ENCODE measurements around the gene SLC16A8. TPM values are rescaled to one million over a fixed set of nuclear protein-coding genes. Genes with fewer than 3 reads are reported as not detected.
A peak's percentile ranks its signal among the peaks of the same experiment; 100 is the strongest.

Gene SLC16A8
- total RNA-seq, 1 donor, result not detected

- H4K20me1 ChIP-seq (ENCODE audit: insufficient read depth, low read length), result no peaks in the 10 kb centered on the region
- no peaks in the 10 kb centered on the region for H3K27me3 ChIP-seq (ENCODE audit: insufficient read depth, low read length)
- no peaks in the 10 kb centered on the region for H3K79me2 ChIP-seq (ENCODE audit: insufficient read depth, low read length)
- TF ChIP-seq, protein P1, sequence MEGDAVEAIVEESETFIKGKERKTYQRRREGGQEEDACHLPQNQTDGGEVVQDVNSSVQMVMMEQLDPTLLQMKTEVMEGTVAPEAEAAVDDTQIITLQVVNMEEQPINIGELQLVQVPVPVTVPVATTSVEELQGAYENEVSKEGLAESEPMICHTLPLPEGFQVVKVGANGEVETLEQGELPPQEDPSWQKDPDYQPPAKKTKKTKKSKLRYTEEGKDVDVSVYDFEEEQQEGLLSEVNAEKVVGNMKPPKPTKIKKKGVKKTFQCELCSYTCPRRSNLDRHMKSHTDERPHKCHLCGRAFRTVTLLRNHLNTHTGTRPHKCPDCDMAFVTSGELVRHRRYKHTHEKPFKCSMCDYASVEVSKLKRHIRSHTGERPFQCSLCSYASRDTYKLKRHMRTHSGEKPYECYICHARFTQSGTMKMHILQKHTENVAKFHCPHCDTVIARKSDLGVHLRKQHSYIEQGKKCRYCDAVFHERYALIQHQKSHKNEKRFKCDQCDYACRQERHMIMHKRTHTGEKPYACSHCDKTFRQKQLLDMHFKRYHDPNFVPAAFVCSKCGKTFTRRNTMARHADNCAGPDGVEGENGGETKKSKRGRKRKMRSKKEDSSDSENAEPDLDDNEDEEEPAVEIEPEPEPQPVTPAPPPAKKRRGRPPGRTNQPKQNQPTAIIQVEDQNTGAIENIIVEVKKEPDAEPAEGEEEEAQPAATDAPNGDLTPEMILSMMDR (IDR thresholded peaks at IDR 0.05; ENCODE audit: extremely low read depth, low read depth, low read length), result peak; percentile 52
- peak; percentile 71 for DNase-seq (ENCODE audit: insufficient read length, low spot score, missing footprints)
- no peaks in the 10 kb centered on the region for H3K4me1 ChIP-seq (ENCODE audit: insufficient read depth, low read length)
- no peaks in the 10 kb centered on the region for H3K36me3 ChIP-seq (ENCODE audit: insufficient read depth, low read length)
- H3K9me3 ChIP-seq (ENCODE audit: low read depth, low read length), result no peaks in the 10 kb centered on the region
- no peak overlapping the region for H3K4me2 ChIP-seq (ENCODE audit: insufficient read depth, low read length)
- no peak overlapping the region for H2AFZ ChIP-seq (ENCODE audit: low read length)
- H3K4me3 ChIP-seq (ENCODE audit: insufficient read depth, low read length), result no peak overlapping the region
- no peak overlapping the region for H3K27ac ChIP-seq (ENCODE audit: low read depth, low read length)
These were observed 20.1 kb upstream of the SLC16A8 start for GRCh38 chr22:38104084-38104483.

- Histone ChIP-seq H4K20me1 (ENCODE audit: insufficient read depth, low read length) (no peaks in the 10 kb centered on the region), H3K27ac (ENCODE audit: low read depth, low read length) (no peak overlapping the region), H2AFZ (ENCODE audit: low read length) (no peak overlapping the region), H3K4me2 (ENCODE audit: insufficient read depth, low read length) (no peak overlapping the region), H3K27me3 (ENCODE audit: insufficient read depth, low read length) (no peaks in the 10 kb centered on the region), H3K4me1 (ENCODE audit: insufficient read depth, low read length) (no peaks in the 10 kb centered on the region), H3K79me2 (ENCODE audit: insufficient read depth, low read length) (no peaks in the 10 kb centered on the region), H3K4me3 (ENCODE audit: insufficient read depth, low read length) (no peak overlapping the region), H3K36me3 (ENCODE audit: insufficient read depth, low read length) (no peaks in the 10 kb centered on the region), H3K9me3 (ENCODE audit: low read depth, low read length) (no peaks in the 10 kb centered on the region)
- no peak for DNase-seq (ENCODE audit: insufficient read length, low spot score, missing footprints)
- TF ChIP-seq, protein P1 (IDR thresholded peaks at IDR 0.05; ENCODE audit: extremely low read depth, low read depth, low read length), result no peak
These were observed 19.7 kb upstream of the SLC16A8 start for GRCh38 chr22:38103641-38104040.

DNA sequence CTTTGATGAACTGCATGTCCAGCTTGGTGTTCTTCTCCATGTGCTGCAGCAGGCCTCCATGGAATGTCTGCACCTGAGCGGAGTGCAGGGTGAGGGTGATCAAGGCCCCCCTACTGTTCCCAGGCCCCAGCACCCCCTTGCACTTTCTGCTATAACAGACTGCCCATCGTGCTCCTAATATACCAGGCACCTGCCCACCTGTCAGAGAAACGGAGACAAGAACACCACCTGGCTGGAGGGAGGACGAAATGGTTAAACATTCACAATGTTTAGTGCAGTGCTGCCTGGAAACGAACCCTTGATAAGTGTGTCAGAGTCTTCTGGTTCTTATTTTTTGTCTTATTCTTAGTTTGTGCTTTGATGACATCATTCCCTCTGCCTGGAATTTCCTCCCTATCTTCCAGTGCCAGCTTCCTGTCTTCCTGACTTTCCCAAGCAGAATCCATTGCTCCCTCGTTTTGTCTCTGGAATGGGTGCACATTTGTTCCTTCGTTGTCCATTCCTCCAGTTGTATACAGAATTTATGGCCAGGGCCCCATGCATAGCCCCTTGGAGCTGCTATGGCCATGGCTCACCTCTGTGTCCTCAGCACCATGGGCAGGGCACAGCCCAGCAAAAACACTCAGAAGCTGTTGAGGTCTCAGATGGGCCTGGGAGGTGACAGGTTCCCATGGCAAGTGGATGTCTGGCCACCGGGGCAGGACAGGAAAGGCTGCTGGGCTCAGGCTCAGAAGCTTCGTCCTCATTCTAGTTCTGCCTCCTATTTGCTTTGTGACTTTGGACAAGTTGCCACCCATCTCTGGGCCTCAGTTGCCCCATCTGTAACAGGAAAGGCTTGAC lies 14.6 kb upstream of the SLC16A8 start:
- Histone ChIP-seq H3K79me2 (ENCODE audit: insufficient read depth, low read length) (no peaks in the 10 kb centered on the region), H3K4me2 (ENCODE audit: insufficient read depth, low read length) (no peak overlapping the region), H4K20me1 (ENCODE audit: insufficient read depth, low read length) (no peaks in the 10 kb centered on the region), H3K9me3 (ENCODE audit: low read depth, low read length) (no peaks in the 10 kb centered on the region), H3K36me3 (ENCODE audit: insufficient read depth, low read length) (no peaks in the 10 kb centered on the region), H3K27ac (ENCODE audit: low read depth, low read length) (no peak overlapping the region), H2AFZ (ENCODE audit: low read length) (peak overlapping the region; percentile 63), H3K27me3 (ENCODE audit: insufficient read depth, low read length) (no peaks in the 10 kb centered on the region), H3K4me3 (ENCODE audit: insufficient read depth, low read length) (no peak overlapping the region), H3K4me1 (ENCODE audit: insufficient read depth, low read length) (no peaks in the 10 kb centered on the region)
- TF ChIP-seq, protein P1 (IDR thresholded peaks at IDR 0.05; ENCODE audit: extremely low read depth, low read depth, low read length), result no peak
- DNase-seq (ENCODE audit: insufficient read length, low spot score, missing footprints), result peak; percentile 97

DNA sequence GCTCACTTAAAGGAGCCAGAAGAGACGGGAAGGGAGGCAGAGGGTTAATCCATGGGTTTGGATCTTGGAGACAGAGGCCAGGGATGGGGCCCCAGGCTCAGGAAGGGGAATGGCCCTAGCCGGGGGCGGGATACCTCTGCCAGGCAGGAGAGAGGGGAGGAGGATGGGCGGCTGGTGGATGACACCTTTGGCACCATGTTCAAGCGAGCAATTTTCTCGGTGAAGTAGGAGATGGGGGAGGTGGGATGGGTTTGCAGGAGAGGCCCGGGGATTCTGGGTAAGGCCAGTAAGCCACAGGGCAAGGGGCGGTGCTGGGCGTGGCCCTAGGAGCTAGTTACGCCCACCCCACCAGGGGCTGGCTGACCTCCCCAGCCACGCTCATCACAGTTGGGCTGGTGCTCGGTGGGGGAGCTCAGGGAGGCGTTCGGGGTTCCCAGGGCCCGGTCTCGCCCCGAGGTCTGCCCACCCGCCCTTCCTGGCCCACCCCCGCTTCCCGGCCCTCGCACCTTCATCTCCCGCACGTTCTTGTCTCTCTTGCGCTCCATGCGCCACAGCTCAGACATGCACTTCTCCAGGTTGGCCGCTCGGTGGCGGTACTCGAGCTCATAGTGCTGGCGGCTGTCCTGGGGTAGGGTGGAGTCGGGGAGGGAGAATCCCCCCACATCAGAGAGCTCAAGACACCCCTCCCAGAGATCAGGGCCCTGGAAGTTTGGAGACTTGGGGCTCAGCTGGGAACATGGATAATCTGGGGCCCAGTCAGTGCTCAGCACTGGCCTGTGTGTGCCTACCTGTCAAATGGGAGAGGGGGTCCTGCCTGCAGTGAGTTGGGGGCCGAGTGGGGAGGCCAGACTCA lies 13.8 kb upstream of the SLC16A8 start:
- H3K27me3 ChIP-seq (ENCODE audit: insufficient read depth, low read length), result no peaks in the 10 kb centered on the region
- no peak overlapping the region for H2AFZ ChIP-seq (ENCODE audit: low read length)
- H3K36me3 ChIP-seq (ENCODE audit: insufficient read depth, low read length), result no peaks in the 10 kb centered on the region
- H3K79me2 ChIP-seq (ENCODE audit: insufficient read depth, low read length), result no peaks in the 10 kb centered on the region
- H3K4me1 ChIP-seq (ENCODE audit: insufficient read depth, low read length), result no peaks in the 10 kb centered on the region
- DNase-seq (ENCODE audit: insufficient read length, low spot score, missing footprints), result peak; percentile 79
- no peaks in the 10 kb centered on the region for H4K20me1 ChIP-seq (ENCODE audit: insufficient read depth, low read length)
- H3K27ac ChIP-seq (ENCODE audit: low read depth, low read length), result no peak overlapping the region
- TF ChIP-seq, protein P1 (IDR thresholded peaks at IDR 0.05; ENCODE audit: extremely low read depth, low read depth, low read length), result peak; percentile 27
- H3K4me3 ChIP-seq (ENCODE audit: insufficient read depth, low read length), result no peak overlapping the region
- no peak overlapping the region for H3K4me2 ChIP-seq (ENCODE audit: insufficient read depth, low read length)
- H3K9me3 ChIP-seq (ENCODE audit: low read depth, low read length), result no peaks in the 10 kb centered on the region

Data from osteoblast (primary cell).